Karpas-422 (cell line): ENCODE results near the gene BORCS8. TPM values are rescaled to one million over a fixed set of nuclear protein-coding genes. Genes with fewer than 3 reads are reported as not detected.

Experiments used
- DNase-seq: peaks from one replicate; pipeline ENCODE4 v3.0.0-alpha.2; 2015
- H2AFZ ChIP-seq: fragments of 200-600 bp; sonication (generic); 2 replicates; pipeline ENCODE4 v1.6.1; 2014; ENCODE audit warnings: antibody characterized with exemption, low read length, mixed read lengths
- H3K27ac ChIP-seq: fragments of 200-600 bp; sonication (generic); 2 replicates; pipeline ENCODE4 v1.5.1; 2014; ENCODE audit warnings: mild to moderate bottlenecking, low read length, moderate library complexity
- H3K27me3 ChIP-seq: fragments of 200-600 bp; sonication (generic); 2 replicates; pipeline ENCODE4 v1.6.1; 2014; ENCODE audit warnings: low read length, mixed read lengths
- H3K36me3 ChIP-seq: fragments of 200-600 bp; sonication (generic); 2 replicates; pipeline ENCODE4 v1.6.1; 2014; ENCODE audit warnings: low read length, mixed read lengths; ENCODE audit not compliant: insufficient read depth
- H3K4me1 ChIP-seq: fragments of 200-600 bp; sonication (generic); 2 replicates; pipeline ENCODE4 v1.6.1; 2014; ENCODE audit warnings: mild to moderate bottlenecking, low read length, mixed read lengths
- H3K4me2 ChIP-seq: fragments of 200-600 bp; sonication (generic); 2 replicates; pipeline ENCODE4 v1.6.1; 2014; ENCODE audit warnings: low read length, low read depth, mild to moderate bottlenecking; ENCODE audit not compliant: poor library complexity, severe bottlenecking
- H3K4me3 ChIP-seq: fragments of 200-600 bp; sonication (generic); 2 replicates; pipeline ENCODE4 v1.5.1; 2014; ENCODE audit warnings: mild to moderate bottlenecking, antibody characterized with exemption, low read length, mixed read lengths
- H3K79me2 ChIP-seq: fragments of 200-600 bp; sonication (generic); 2 replicates; pipeline ENCODE4 v1.6.1; 2014; ENCODE audit warnings: mild to moderate bottlenecking, low read length, mixed read lengths
- H3K9ac ChIP-seq: fragments of 200-600 bp; sonication (generic); 2 replicates; pipeline ENCODE4 v1.6.0; 2014; ENCODE audit warnings: low read length
- H3K9me2 ChIP-seq: fragments of 200-600 bp; sonication (generic), shearing (Covaris generic); replicated peaks from 2 replicates; pipeline ENCODE4 v1.6.0; 2014; ENCODE audit warnings: mild to moderate bottlenecking, low read length, moderate library complexity; ENCODE audit not compliant: insufficient read depth
- H3K9me3 ChIP-seq: fragments of 300-700, 200-600 bp; sonication (generic); 2 replicates; pipeline ENCODE4 v1.6.1; 2014; ENCODE audit warnings: low read length, mixed read lengths
- H4K20me1 ChIP-seq: fragments of 200-600 bp; sonication (generic); 2 replicates; pipeline ENCODE4 v1.6.1; 2014; ENCODE audit warnings: mild to moderate bottlenecking, antibody characterized with exemption, low read length, low read depth; ENCODE audit not compliant: insufficient read depth
- total RNA-seq: library from RNA; depleted of rRNA; stranded (reverse); fragments of >200 nt; shearing (Covaris generic); gene quantifications from 2 replicates; pipeline ENCODE4 v1.2.3, GENCODE V29; 2014; ENCODE audit warnings: low replicate concordance

BORCS8 gene
- total RNA-seq, 1 experiment from 2014 or later, result 6.6 TPM

- peaks cover 83% of the 10 kb centered on the region for H3K4me1 ChIP-seq
- H3K9ac ChIP-seq, result peak overlapping the region; percentile 94
Measured at GRCh38 chr19:19169236-19170052, 22.5 kb downstream of the BORCS8 start.

GRCh38 chr19:19167612-19168011, 24.3 kb downstream of the BORCS8 start:
- peak overlapping the region; percentile 94 for H3K9ac ChIP-seq
- H4K20me1 ChIP-seq, result peaks cover 30% of the 10 kb centered on the region; the same call in 1 of the 2 replicates
- peak overlapping the region; percentile 89 for H3K4me2 ChIP-seq
- peaks cover 66% of the 10 kb centered on the region for H3K79me2 ChIP-seq
- peaks cover 86% of the 10 kb centered on the region for H3K4me1 ChIP-seq
- no peaks in the 10 kb centered on the region for H3K9me3 ChIP-seq
- H3K9me2 ChIP-seq, result no peaks in the 10 kb centered on the region
- H3K36me3 ChIP-seq, result peaks cover 29% of the 10 kb centered on the region; the same call in 1 of the 2 replicates
- H2AFZ ChIP-seq, result no peak overlapping the region
- H3K27me3 ChIP-seq, result no peaks in the 10 kb centered on the region
- DNase-seq, result peak; percentile 65
- H3K4me3 ChIP-seq, result peak overlapping the region; percentile 78
- H3K27ac ChIP-seq, result peak overlapping the region; percentile 99

More at GRCh38 chr19:19169236-19170052, 22.5 kb downstream of the BORCS8 start:
- H2AFZ ChIP-seq, result no peak overlapping the region
- no peaks in the 10 kb centered on the region for H3K9me2 ChIP-seq
- peak overlapping the region; percentile 99 for H3K27ac ChIP-seq
- H3K4me2 ChIP-seq, result peak overlapping the region; percentile 89
- H3K4me3 ChIP-seq, result peak overlapping the region; percentile 78
- H3K36me3 ChIP-seq, result peaks cover 29% of the 10 kb centered on the region; the same call in 1 of the 2 replicates
- H3K27me3 ChIP-seq, result no peaks in the 10 kb centered on the region
- no peaks in the 10 kb centered on the region for H3K9me3 ChIP-seq
- peaks cover 59% of the 10 kb centered on the region for H3K79me2 ChIP-seq
- peaks cover 30% of the 10 kb centered on the region; the same call in 1 of the 2 replicates for H4K20me1 ChIP-seq
- DNase-seq, result peak; percentile 72

- no peak overlapping the region for H2AFZ ChIP-seq
- H3K79me2 ChIP-seq, result peaks cover 74% of the 10 kb centered on the region
- H4K20me1 ChIP-seq, result peaks cover 35% of the 10 kb centered on the region; the same call in 1 of the 2 replicates
- no peaks in the 10 kb centered on the region for H3K9me3 ChIP-seq
- no peaks in the 10 kb centered on the region for H3K9me2 ChIP-seq
- no peaks in the 10 kb centered on the region for H3K27me3 ChIP-seq
- H3K27ac ChIP-seq, result peak overlapping the region; percentile 99
- H3K9ac ChIP-seq, result peak overlapping the region; percentile 94
- peak overlapping the region; percentile 78; the same call in 1 of the 2 replicates for H3K4me3 ChIP-seq
- H3K4me2 ChIP-seq, result peak overlapping the region; percentile 89
- H3K4me1 ChIP-seq, result peaks cover 86% of the 10 kb centered on the region
- H3K36me3 ChIP-seq, result peaks cover 29% of the 10 kb centered on the region; the same call in 1 of the 2 replicates
- peak; percentile 41 for DNase-seq
Measured at GRCh38 chr19:19165396-19165795, 26.6 kb downstream of the BORCS8 start.

- peak overlapping the region; percentile 94 for H3K9ac ChIP-seq
- H3K9me2 ChIP-seq, result no peaks in the 10 kb centered on the region
- peak overlapping the region; percentile 51; the same call in 1 of the 2 replicates for H3K4me3 ChIP-seq
Measured at GRCh38 chr19:19162495-19162894, 29.5 kb downstream of the BORCS8 start.

GRCh38 chr19:19160461-19161035, 31.4 kb downstream of the BORCS8 start:
- H2AFZ ChIP-seq, result no peak overlapping the region
- H3K4me3 ChIP-seq, result peak overlapping the region; percentile 53
- peaks cover 21% of the 10 kb centered on the region; the same call in 1 of the 2 replicates for H4K20me1 ChIP-seq
- no peaks in the 10 kb centered on the region for H3K9me2 ChIP-seq
- DNase-seq, result peak; percentile 93
- peak overlapping the region; percentile 99 for H3K27ac ChIP-seq
- H3K36me3 ChIP-seq, result peaks cover 18% of the 10 kb centered on the region
- peaks cover 41% of the 10 kb centered on the region for H3K79me2 ChIP-seq
- peaks cover 100% of the 10 kb centered on the region for H3K4me1 ChIP-seq
- H3K9me3 ChIP-seq, result no peaks in the 10 kb centered on the region
- no peaks in the 10 kb centered on the region for H3K27me3 ChIP-seq
- peak overlapping the region; percentile 94 for H3K9ac ChIP-seq
- peak overlapping the region; percentile 89 for H3K4me2 ChIP-seq

More at GRCh38 chr19:19162495-19162894, 29.5 kb downstream of the BORCS8 start:
- H3K9me3 ChIP-seq, result no peaks in the 10 kb centered on the region
- no peak overlapping the region for H2AFZ ChIP-seq
- H3K36me3 ChIP-seq, result peaks cover 18% of the 10 kb centered on the region; the same call in 1 of the 2 replicates
- peaks cover 34% of the 10 kb centered on the region; the same call in 1 of the 2 replicates for H4K20me1 ChIP-seq
- H3K27ac ChIP-seq, result peak overlapping the region; percentile 99
- H3K79me2 ChIP-seq, result peaks cover 60% of the 10 kb centered on the region
- DNase-seq, result no peak
- no peaks in the 10 kb centered on the region for H3K27me3 ChIP-seq
- H3K4me1 ChIP-seq, result peaks cover 100% of the 10 kb centered on the region
- peak overlapping the region; percentile 89 for H3K4me2 ChIP-seq

GRCh38 chr19:19159534-19159933, 32.4 kb downstream of the BORCS8 start:
- Histone ChIP-seq H3K9ac (peak overlapping the region; percentile 66), H3K4me1 (peaks cover 99% of the 10 kb centered on the region), H3K9me2 (no peaks in the 10 kb centered on the region), H3K4me3 (peak overlapping the region; percentile 21; the same call in 1 of the 2 replicates), H2AFZ (no peak overlapping the region), H4K20me1 (peaks cover 19% of the 10 kb centered on the region; the same call in 1 of the 2 replicates), H3K4me2 (peak overlapping the region; percentile 89), H3K27ac (peak overlapping the region; percentile 99), H3K36me3 (peaks cover 23% of the 10 kb centered on the region), H3K9me3 (no peaks in the 10 kb centered on the region), H3K79me2 (peaks cover 39% of the 10 kb centered on the region), H3K27me3 (no peaks in the 10 kb centered on the region)
- no peak for DNase-seq

GRCh38 chr19:19157808-19158207, 34.1 kb downstream of the BORCS8 start:
- peaks cover 26% of the 10 kb centered on the region; the same call in 1 of the 2 replicates for H4K20me1 ChIP-seq
- no peak overlapping the region for H3K4me3 ChIP-seq
- H3K4me2 ChIP-seq, result peak overlapping the region; percentile 62
- no peak for DNase-seq
- peak overlapping the region; percentile 99 for H3K27ac ChIP-seq
- H3K79me2 ChIP-seq, result peaks cover 43% of the 10 kb centered on the region
- H3K27me3 ChIP-seq, result no peaks in the 10 kb centered on the region
- peaks cover 31% of the 10 kb centered on the region for H3K36me3 ChIP-seq
- H3K9me3 ChIP-seq, result no peaks in the 10 kb centered on the region
- peaks cover 99% of the 10 kb centered on the region for H3K4me1 ChIP-seq
- H3K9ac ChIP-seq, result peak overlapping the region; percentile 66
- H2AFZ ChIP-seq, result no peak overlapping the region
- H3K9me2 ChIP-seq, result no peaks in the 10 kb centered on the region
